NCI-H1417 (cell line): ENCODE results near the gene INTS11.

ENCODE experiments used
- DNase-seq, 3 experiments: peaks; one replicate each; lab custom pipeline; 2025; lab: John Stamatoyannopoulos, UW

Gene INTS11

GRCh38 chr1:1357871-1358432 is 33.5 kb upstream of the INTS11 start:
- no peak for DNase-seq

GRCh38 chr1:1356796-1357401 is 32.4 kb upstream of the INTS11 start:
- no peak for DNase-seq

GRCh38 chr1:1356166-1356795 is 31.8 kb upstream of the INTS11 start:
- no peak for DNase-seq

- no peak for DNase-seq
These were observed 31.0 kb upstream of the INTS11 start for GRCh38 chr1:1355416-1355815.

GRCh38 chr1:1354271-1355247 is 30.1 kb upstream of the INTS11 start:
- peak in 1 of 3 experiments; percentile 53 for DNase-seq

- peak in 2 of 3 experiments; percentile 65 to 74 for DNase-seq
These were observed 29.1 kb upstream of the INTS11 start for GRCh38 chr1:1353389-1354151.

- no peak for DNase-seq
These were observed 28.4 kb upstream of the INTS11 start for GRCh38 chr1:1352786-1353388.

- no peak for DNase-seq
These were observed 27.3 kb upstream of the INTS11 start for GRCh38 chr1:1351511-1352427.

GRCh38 chr1:1349256-1350012 is 25.0 kb upstream of the INTS11 start, which contains the start of gene DVL1:
Gene DVL1 (minus strand): TSS chr1:1349418. CDS start chr1:1349065, 353 bp downstream.
- DNase-seq, result peak; percentile 76 to 86 (median 81)

- DNase-seq, result peak in 2 of 3 experiments; percentile 48 to 51
These were observed 24.2 kb upstream of the INTS11 start for GRCh38 chr1:1348420-1349255.

GRCh38 chr1:1347663-1348419 is 23.4 kb upstream of the INTS11 start:
- no peak for DNase-seq

- no peak for DNase-seq
These were observed 22.7 kb upstream of the INTS11 start for GRCh38 chr1:1347026-1347595.

- no peak for DNase-seq
These were observed 22.0 kb upstream of the INTS11 start for GRCh38 chr1:1346501-1346890.

GRCh38 chr1:1345860-1346500 is 21.5 kb upstream of the INTS11 start:
- no peak for DNase-seq

- no peak for DNase-seq
These were observed 20.9 kb upstream of the INTS11 start for GRCh38 chr1:1345384-1345783.

GRCh38 chr1:1344655-1345361 is 20.3 kb upstream of the INTS11 start:
- DNase-seq, result no peak
